ENCODE measurements around the gene CDYL.

Gene CDYL

GRCh38 chr6:4774715-4775493, 1.3 kb upstream of the CDYL start:
- no peak for DNase-seq

- DNase-seq = peak; percentile 78
Observed at GRCh38 chr6:4775494-4776130, 592 bp upstream of the CDYL start.

- DNase-seq = no peak
Observed at GRCh38 chr6:4776493-4777393, 539 bp downstream of the CDYL start.

GRCh38 chr6:4777394-4777935, 1.3 kb downstream of the CDYL start:
- no peak for DNase-seq

GRCh38 chr6:4778086-4778485, 1.9 kb downstream of the CDYL start:
- no peak for DNase-seq

GRCh38 chr6:4780360-4780812, 4.2 kb downstream of the CDYL start:
- no peak for DNase-seq

GRCh38 chr6:4781426-4781825, 5.2 kb downstream of the CDYL start:
- no peak for DNase-seq

- no peak for DNase-seq
Observed at GRCh38 chr6:4781967-4782575, 5.9 kb downstream of the CDYL start.

GRCh38 chr6:4786996-4787395, 10.8 kb downstream of the CDYL start:
- no peak for DNase-seq

- DNase-seq = no peak
Observed at GRCh38 chr6:4788482-4788881, 12.3 kb downstream of the CDYL start.

- no peak for DNase-seq
Observed at GRCh38 chr6:4788953-4789584, 12.9 kb downstream of the CDYL start.

- no peak for DNase-seq
Observed at GRCh38 chr6:4790158-4790899, 14.1 kb downstream of the CDYL start.

- no peak for DNase-seq
Observed at GRCh38 chr6:4794140-4794707, 18.0 kb downstream of the CDYL start.

- no peak for DNase-seq
Observed at GRCh38 chr6:4797587-4797986, 21.4 kb downstream of the CDYL start.

GRCh38 chr6:4799912-4800311, 23.7 kb downstream of the CDYL start:
- no peak for DNase-seq

- no peak for DNase-seq
Observed at GRCh38 chr6:4800662-4801061, 24.5 kb downstream of the CDYL start.

GRCh38 chr6:4801491-4802110, 25.4 kb downstream of the CDYL start:
- DNase-seq = no peak

- no peak for DNase-seq
Observed at GRCh38 chr6:4802312-4802935, 26.2 kb downstream of the CDYL start.

GRCh38 chr6:4803343-4803744, 27.1 kb downstream of the CDYL start:
- DNase-seq = no peak

GRCh38 chr6:4804095-4804494, 27.9 kb downstream of the CDYL start:
- no peak for DNase-seq

Measured in activated T-cell treated with anti-CD3 and anti-CD28 coated beads, Interleukin-2, amount 50 U/mL, for 1 hour (primary cell).